ENCODE measurements around the gene SLC25A1.
"Not testable (repeated sequence)": the region's sequence is repeated elsewhere in the genome, so short reads cannot be mapped to it uniquely, and the experiment has no call there.

The SLC25A1 gene

DNA sequence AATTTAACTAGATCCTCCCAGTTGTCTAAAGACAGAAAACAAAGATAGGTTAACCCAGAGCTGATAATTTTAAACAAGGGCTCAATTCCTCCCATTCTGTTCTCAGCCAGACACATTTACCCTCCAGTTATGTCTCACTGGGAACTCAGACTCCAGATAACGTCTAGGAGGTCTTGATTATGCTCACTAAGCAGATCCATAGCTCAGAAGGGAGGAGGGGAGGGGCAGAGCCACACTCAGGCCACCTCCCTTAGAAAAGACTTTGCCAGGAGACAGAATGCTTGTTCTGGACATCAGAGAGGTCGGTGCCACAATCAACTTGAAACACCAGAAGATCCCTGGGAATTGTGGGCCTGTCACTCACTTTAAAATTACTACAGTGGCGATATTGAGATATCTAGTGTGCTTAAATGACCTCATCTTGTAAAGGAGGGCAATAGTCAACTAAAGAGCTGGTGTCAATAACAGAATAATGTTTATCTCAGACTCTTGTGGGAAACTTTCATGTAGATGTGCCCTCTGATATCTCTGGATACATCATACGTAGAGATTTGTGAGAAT, 29.8 kb upstream of the SLC25A1 start:
- TF ChIP-seq, protein P1, sequence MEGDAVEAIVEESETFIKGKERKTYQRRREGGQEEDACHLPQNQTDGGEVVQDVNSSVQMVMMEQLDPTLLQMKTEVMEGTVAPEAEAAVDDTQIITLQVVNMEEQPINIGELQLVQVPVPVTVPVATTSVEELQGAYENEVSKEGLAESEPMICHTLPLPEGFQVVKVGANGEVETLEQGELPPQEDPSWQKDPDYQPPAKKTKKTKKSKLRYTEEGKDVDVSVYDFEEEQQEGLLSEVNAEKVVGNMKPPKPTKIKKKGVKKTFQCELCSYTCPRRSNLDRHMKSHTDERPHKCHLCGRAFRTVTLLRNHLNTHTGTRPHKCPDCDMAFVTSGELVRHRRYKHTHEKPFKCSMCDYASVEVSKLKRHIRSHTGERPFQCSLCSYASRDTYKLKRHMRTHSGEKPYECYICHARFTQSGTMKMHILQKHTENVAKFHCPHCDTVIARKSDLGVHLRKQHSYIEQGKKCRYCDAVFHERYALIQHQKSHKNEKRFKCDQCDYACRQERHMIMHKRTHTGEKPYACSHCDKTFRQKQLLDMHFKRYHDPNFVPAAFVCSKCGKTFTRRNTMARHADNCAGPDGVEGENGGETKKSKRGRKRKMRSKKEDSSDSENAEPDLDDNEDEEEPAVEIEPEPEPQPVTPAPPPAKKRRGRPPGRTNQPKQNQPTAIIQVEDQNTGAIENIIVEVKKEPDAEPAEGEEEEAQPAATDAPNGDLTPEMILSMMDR (IDR thresholded peaks at IDR 0.05; ENCODE audit: low read depth, low read length): no peak
- in situ Hi-C loops (cut with HindIII; ENCODE audit: low sequenced_read_pairs): no loop called here
- no peak overlapping the region for H3K4me3 ChIP-seq (ENCODE audit: low read depth, low read length)
- DNase-seq (ENCODE audit: low read depth, low spot score): no peak

DNA sequence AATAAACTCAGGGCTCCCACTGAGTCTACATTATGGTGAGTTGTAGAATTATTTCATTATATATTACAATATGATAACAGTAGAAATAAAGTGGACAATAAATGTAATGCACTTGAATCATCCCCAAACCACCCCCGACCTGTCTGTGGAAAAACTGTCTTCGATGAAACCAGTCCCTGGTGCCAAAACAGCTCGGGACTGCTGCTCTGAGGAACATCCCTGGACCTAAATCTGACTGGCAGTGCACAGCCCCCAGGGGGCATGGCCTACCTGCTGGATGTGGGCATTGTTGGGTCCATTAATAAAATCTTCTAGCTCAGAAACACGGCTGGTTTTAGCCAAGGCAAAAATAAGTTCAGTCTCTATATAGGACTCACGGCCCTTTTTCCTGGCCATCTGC, 29.3 kb upstream of the SLC25A1 start:
- H3K4me3 ChIP-seq (ENCODE audit: low read depth, low read length): no peak overlapping the region
- TF ChIP-seq, protein P1 (IDR thresholded peaks at IDR 0.05; ENCODE audit: low read depth, low read length): no peak
- in situ Hi-C loops (cut with HindIII; ENCODE audit: low sequenced_read_pairs): no loop called here
- DNase-seq (ENCODE audit: low read depth, low spot score): no peak

DNA sequence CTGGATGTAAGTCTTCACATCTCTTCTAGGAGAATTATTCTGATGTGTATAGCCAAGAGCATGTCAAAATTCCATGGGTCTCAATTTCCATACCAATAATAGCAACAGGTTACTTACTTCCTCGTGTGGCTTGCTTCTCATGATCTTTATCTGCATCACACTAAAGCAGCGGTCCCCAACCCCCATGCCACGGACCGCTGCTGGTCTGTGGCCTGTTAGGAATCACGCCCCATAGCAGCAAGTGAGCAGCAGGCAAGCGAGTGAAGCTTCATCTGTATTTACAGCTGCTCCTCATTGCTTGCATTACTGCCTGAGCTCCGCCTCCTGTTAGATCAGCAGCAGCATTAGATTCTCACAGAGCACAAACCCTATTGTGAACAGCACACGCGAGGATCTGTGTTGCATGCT, 28.9 kb upstream of the SLC25A1 start:
- H3K4me3 ChIP-seq (ENCODE audit: low read depth, low read length): no peak overlapping the region
- no peak for DNase-seq (ENCODE audit: low read depth, low spot score)
- TF ChIP-seq, protein P1 (IDR thresholded peaks at IDR 0.05; ENCODE audit: low read depth, low read length): no peak
- in situ Hi-C loops (cut with HindIII; ENCODE audit: low sequenced_read_pairs): no loop called here

DNA sequence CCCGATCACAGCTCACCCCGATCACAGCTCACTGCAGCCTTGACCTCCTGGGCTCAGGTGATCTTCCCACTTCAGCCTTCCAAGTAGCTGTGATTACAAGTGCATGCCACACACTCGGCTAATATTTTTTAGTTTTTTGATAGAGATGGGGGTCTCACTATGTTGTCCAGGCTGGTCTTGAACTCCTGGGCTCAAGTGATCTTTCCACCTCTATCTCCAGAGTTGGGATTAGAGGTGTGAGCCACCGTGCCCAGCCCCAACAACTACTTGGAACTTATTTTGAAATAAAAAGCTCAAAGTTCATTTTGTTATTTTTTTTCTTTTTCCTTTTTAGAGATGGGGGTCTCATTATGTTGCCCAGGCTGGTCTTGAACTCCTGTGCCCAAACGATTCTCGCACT, 27.8 kb upstream of the SLC25A1 start:
- no peak for DNase-seq (ENCODE audit: low read depth, low spot score)
- in situ Hi-C loops (cut with HindIII; ENCODE audit: low sequenced_read_pairs): no loop called here
- no peak overlapping the region for H3K4me3 ChIP-seq (ENCODE audit: low read depth, low read length)
- TF ChIP-seq, protein P1 (IDR thresholded peaks at IDR 0.05; ENCODE audit: low read depth, low read length): no peak

DNA sequence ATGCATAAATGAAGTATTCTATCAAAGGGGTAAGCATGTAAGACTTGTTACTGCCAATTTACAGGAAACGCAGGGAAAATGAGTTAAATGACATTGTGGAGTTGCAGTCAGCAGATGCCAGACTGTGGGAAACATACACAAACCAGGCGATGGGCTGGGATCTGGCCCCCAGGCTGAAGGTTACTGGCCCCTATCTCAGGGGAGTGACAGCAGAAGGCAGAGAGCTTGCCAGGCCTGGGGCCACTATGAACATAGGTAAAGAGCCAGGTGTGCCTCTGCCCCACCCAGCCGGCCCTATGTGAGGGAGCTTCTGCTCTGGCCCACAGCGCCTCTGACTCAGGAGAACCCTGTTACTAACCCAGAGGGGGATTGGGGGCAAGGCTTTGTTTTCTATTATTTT, 26.1 kb upstream of the SLC25A1 start:
- no peak overlapping the region for H3K4me3 ChIP-seq (ENCODE audit: low read depth, low read length)
- no peak for DNase-seq (ENCODE audit: low read depth, low spot score)
- TF ChIP-seq, protein P1 (IDR thresholded peaks at IDR 0.05; ENCODE audit: low read depth, low read length): no peak
- in situ Hi-C loops (cut with HindIII; ENCODE audit: low sequenced_read_pairs): no loop called here

DNA sequence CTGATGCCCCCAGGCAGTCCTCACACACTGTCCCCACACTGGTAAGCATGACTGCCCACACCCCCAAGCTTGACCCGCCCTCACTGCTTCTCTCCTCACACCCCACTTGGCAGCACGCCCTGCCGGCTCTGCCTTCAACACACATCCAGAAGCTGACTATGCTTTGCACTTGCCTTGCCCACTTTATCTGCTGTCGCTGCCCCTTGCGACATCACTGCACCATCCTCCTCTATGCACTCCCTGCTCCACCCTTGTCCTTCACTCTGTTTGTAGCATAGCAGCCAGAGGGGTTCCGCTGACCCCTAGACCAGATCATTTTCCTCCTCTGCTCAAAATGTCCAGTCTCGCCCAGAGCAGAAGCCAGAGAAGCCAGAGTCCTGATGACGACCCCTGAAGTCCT, 25.3 kb upstream of the SLC25A1 start:
- DNase-seq (ENCODE audit: low read depth, low spot score): no peak
- TF ChIP-seq, protein P1 (IDR thresholded peaks at IDR 0.05; ENCODE audit: low read depth, low read length): no peak
- in situ Hi-C loops (cut with HindIII; ENCODE audit: low sequenced_read_pairs): no loop called here
- H3K4me3 ChIP-seq (ENCODE audit: low read depth, low read length): no peak overlapping the region

DNA sequence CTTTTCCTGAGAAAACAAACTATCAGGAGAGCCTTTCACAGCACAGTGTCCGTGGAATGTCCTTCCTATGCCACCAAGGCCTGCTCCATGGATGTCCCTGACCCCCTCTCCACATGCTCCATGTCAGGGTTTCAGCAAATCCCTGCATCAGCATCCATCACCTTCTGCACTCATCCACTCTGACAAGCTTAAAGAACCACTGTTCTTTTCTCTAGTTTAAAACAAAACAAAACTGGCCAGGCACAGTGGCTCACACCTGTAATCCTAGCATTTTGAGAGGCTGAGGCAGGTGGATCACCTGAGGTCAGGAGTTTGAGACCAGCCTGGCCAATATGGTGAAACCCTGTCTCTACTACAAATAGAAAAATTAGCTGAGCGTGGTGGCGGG, 24.3 kb upstream of the SLC25A1 start:
- H3K4me3 ChIP-seq (ENCODE audit: low read depth, low read length); DNase-seq (ENCODE audit: low read depth, low spot score); in situ Hi-C loops (cut with HindIII; ENCODE audit: low sequenced_read_pairs): not testable (repeated sequence)
